Measurements from ENCODE around the gene FRK. TPM values are rescaled to one million over a fixed set of nuclear protein-coding genes. Genes with fewer than 3 reads are reported as not detected.

FRK gene
- total RNA-seq, 1 donor from 2014 or later = 7.4 TPM

GRCh38 chr6:115999235-115999634 is 61.5 kb downstream of the FRK start:
- intact Hi-C loops (cut with DNase I) = no loop called here
- no peak overlapping the region for H3K4me3 ChIP-seq
- DNase-seq (no peak), ATAC-seq (no peak)
- H3K27ac ChIP-seq = no peak overlapping the region
- TF ChIP-seq, protein P1, sequence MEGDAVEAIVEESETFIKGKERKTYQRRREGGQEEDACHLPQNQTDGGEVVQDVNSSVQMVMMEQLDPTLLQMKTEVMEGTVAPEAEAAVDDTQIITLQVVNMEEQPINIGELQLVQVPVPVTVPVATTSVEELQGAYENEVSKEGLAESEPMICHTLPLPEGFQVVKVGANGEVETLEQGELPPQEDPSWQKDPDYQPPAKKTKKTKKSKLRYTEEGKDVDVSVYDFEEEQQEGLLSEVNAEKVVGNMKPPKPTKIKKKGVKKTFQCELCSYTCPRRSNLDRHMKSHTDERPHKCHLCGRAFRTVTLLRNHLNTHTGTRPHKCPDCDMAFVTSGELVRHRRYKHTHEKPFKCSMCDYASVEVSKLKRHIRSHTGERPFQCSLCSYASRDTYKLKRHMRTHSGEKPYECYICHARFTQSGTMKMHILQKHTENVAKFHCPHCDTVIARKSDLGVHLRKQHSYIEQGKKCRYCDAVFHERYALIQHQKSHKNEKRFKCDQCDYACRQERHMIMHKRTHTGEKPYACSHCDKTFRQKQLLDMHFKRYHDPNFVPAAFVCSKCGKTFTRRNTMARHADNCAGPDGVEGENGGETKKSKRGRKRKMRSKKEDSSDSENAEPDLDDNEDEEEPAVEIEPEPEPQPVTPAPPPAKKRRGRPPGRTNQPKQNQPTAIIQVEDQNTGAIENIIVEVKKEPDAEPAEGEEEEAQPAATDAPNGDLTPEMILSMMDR (IDR thresholded peaks at IDR 0.05) = no peak
- H3K4me1 ChIP-seq = no peaks in the 10 kb centered on the region
- no peaks in the 10 kb centered on the region for H3K36me3 ChIP-seq
- H3K27me3 ChIP-seq (ENCODE audit: low read depth) = no peaks in the 10 kb centered on the region
- no peaks in the 10 kb centered on the region for H3K9me3 ChIP-seq

- H3K4me3 ChIP-seq = no peak overlapping the region
- no peaks in the 10 kb centered on the region for H3K27me3 ChIP-seq (ENCODE audit: low read depth)
- H3K27ac ChIP-seq = no peak overlapping the region
- TF ChIP-seq, protein P1 (IDR thresholded peaks at IDR 0.05) = no peak
- no peaks in the 10 kb centered on the region for H3K9me3 ChIP-seq
- DNase-seq = no peak
- intact Hi-C loops (cut with DNase I) = no loop called here
- ATAC-seq = no peak
- no peaks in the 10 kb centered on the region for H3K36me3 ChIP-seq
- H3K4me1 ChIP-seq = no peaks in the 10 kb centered on the region
Measured at GRCh38 chr6:115997990-115998585, 62.6 kb downstream of the FRK start.

DNA sequence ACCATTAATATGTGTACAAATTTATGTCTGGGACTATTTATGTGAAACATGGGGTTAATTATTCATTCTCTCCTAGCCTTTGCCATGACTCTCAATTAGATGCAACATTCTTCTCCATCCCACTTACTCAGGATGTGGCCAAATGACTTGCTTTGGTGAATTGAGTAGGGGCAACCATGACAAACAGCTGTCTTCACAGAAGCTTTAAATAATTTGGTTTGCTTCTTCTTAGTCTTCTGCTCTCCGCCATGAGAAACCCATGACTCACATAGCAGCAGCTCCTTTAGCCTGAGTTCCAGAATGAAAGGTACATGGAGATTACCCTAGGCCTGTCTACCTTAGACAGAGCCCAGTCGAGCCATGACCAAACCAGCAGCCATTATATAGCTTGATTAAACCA is 74.7 kb downstream of the FRK start:
- no peak for DNase-seq
- H3K4me1 ChIP-seq = no peaks in the 10 kb centered on the region
- intact Hi-C loops (cut with DNase I) = no loop called here

DNA sequence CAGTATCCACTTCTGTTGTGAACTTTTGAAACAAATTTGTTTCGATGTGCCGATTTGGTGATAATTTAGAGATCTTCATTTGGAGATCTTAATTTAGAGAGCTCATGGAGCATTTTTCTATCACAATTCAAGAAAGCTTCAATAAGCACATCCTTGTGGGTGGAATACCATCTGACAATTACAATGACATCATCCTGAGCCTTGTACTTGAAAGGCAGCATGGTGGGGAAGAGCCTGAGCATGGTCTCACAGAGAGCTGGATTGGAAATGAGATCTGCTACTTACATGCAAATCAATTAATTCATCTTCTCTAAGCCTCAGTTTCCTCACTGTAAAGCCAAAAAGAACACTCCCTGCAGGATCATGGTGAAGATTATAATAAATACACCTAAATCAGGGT is 75.9 kb downstream of the FRK start:
- Histone ChIP-seq H3K27me3 (ENCODE audit: low read depth) (no peaks in the 10 kb centered on the region), H3K36me3 (no peaks in the 10 kb centered on the region), H3K4me1 (no peaks in the 10 kb centered on the region), H3K9me3 (no peaks in the 10 kb centered on the region), H3K27ac (no peak overlapping the region), H3K4me3 (no peak overlapping the region)
- TF ChIP-seq, protein P1 (IDR thresholded peaks at IDR 0.05) = no peak
- ATAC-seq = no peak
- no peak for DNase-seq
- intact Hi-C loops (cut with DNase I) = no loop called here

More for the DNA sequence above, 74.7 kb downstream of the FRK start:
- no peaks in the 10 kb centered on the region for H3K9me3 ChIP-seq
- TF ChIP-seq, protein P1 (IDR thresholded peaks at IDR 0.05) = no peak
- H3K27ac ChIP-seq = no peak overlapping the region
- no peak overlapping the region for H3K4me3 ChIP-seq
- no peaks in the 10 kb centered on the region for H3K27me3 ChIP-seq (ENCODE audit: low read depth)
- no peak for ATAC-seq
- no peaks in the 10 kb centered on the region for H3K36me3 ChIP-seq

DNA sequence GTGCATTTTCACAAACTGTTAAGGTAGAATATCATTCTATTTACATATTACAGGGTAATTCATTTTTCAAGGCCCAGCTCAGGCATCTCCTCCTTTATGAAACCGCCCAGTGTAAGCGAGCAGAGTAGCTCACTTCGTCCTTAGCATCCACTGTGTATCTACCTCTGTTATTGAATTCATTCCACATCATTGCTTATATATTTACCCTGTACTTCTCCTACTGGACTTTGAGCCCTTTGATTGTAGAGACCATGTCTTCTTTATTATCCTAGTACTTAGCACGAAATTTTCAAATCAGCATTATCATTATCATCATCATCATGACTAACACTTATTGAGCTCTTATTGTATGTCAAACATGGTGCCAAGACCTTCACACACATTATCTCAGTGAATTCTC is 76.7 kb downstream of the FRK start:
- ATAC-seq (no peak), DNase-seq (no peak)
- H3K27me3 ChIP-seq (ENCODE audit: low read depth) = no peaks in the 10 kb centered on the region
- TF ChIP-seq, protein P1 (IDR thresholded peaks at IDR 0.05) = no peak
- no peaks in the 10 kb centered on the region for H3K4me1 ChIP-seq
- no peaks in the 10 kb centered on the region for H3K9me3 ChIP-seq
- intact Hi-C loops (cut with DNase I) = no loop called here
- no peak overlapping the region for H3K27ac ChIP-seq
- H3K36me3 ChIP-seq = no peaks in the 10 kb centered on the region
- no peak overlapping the region for H3K4me3 ChIP-seq
